Esophagus muscularis mucosa (tissue), 4 donors: ENCODE measurements around the gene CRY2. TPM values are rescaled to one million over a fixed set of nuclear protein-coding genes. Genes with fewer than 3 reads are reported as not detected.

Source experiments
- DNase-seq: peaks from one replicate; pipeline ENCODE4 v3.0.0-alpha.2; 2017; ENCODE audit errors: extremely low spot score
- H3K27ac ChIP-seq, 4 donors: fragments of 200-600 bp; sonication (generic); replicated peaks in 1 of 4; 1 replicate in 3 of 4; 2 replicates in 1 of 4; pipeline ENCODE4 v1.5.1; 2016 to 2019; ENCODE audit warnings: mild to moderate bottlenecking in 1 of 4
- H3K27me3 ChIP-seq, 4 donors: fragments of 200-600 bp; sonication (generic); one replicate each; pipeline versions ENCODE4 v1.5.1 to v1.6.0; 2016 to 2019
- H3K36me3 ChIP-seq, 4 donors: fragments of 200-600 bp; sonication (generic); one replicate each; pipeline ENCODE4 v1.5.1; 2016 to 2019
- H3K4me1 ChIP-seq, 4 donors: fragments of 200-600 bp; sonication (generic); one replicate each; pipeline ENCODE4 v1.5.1; 2016 to 2019
- H3K4me3 ChIP-seq, 4 donors: fragments of 200-600 bp; sonication (generic); 1 replicate in 2 of 4; 2 replicates in 2 of 4; pipeline ENCODE4 v1.5.1; 2016 to 2019; ENCODE audit warnings: mild to moderate bottlenecking in 4 of 4, moderate library complexity in 1 of 4
- H3K9me3 ChIP-seq, 4 donors: fragments of 200-600 bp; sonication (generic); 1 replicate in 3 of 4; 2 replicates in 1 of 4; pipeline ENCODE4 v1.5.1; 2016 to 2019
- EP300 ChIP-seq: sonication (generic); formaldehyde crosslinking; IDR thresholded peaks from one replicate; pipeline ENCODE4 v1.6.1; 2017; ENCODE audit warnings: antibody characterized with exemption
- POLR2A ChIP-seq: fragments of 450-650 bp; IDR thresholded peaks from one replicate; pipeline ENCODE4 v1.6.1; 2017; ENCODE audit warnings: antibody characterized with exemption, moderate library complexity, mild to moderate bottlenecking, low read depth
- POLR2AphosphoS5 ChIP-seq, 2 donors: sonication (generic); formaldehyde crosslinking; IDR thresholded peaks; one replicate each; pipeline ENCODE4 v1.6.1; 2017; ENCODE audit warnings: antibody characterized with exemption in 2 of 2
- WGBS: methylation state at CpG from one replicate; pipeline ENCODE4 v1.1.5; 2018; 5-methylcytosine and 5-hydroxymethylcytosine counted together
- intact Hi-C: fragments of 100-400 bp; cut with DNase I; formaldehyde crosslinking; loops from one replicate; pipeline ENCODE4 v1.15.1; 2023
- total RNA-seq, 4 donors: library from RNA; depleted of rRNA; stranded (reverse); fragments of >200 nt; gene quantifications; one replicate each; pipeline versions ENCODE4 v1.1.0 to v1.2.1, GENCODE V29; 2016
- TF ChIP-seq, protein P1 (sequence below), 3 experiments: fragments of 200-600 bp in 2 of 3; fragments of 450-650 bp in 1 of 3; sonication (generic) in 2 of 3; IDR thresholded peaks; one replicate each; pipeline ENCODE4 v1.5.1; 2017 to 2019; ENCODE audit warnings: antibody characterized with exemption in 3 of 3, mild to moderate bottlenecking in 2 of 3, moderate library complexity in 1 of 3

Gene CRY2
- total RNA-seq, 4 donors from 2014 or later, result 32.0 to 57.6 (median 49.7) TPM

DNA sequence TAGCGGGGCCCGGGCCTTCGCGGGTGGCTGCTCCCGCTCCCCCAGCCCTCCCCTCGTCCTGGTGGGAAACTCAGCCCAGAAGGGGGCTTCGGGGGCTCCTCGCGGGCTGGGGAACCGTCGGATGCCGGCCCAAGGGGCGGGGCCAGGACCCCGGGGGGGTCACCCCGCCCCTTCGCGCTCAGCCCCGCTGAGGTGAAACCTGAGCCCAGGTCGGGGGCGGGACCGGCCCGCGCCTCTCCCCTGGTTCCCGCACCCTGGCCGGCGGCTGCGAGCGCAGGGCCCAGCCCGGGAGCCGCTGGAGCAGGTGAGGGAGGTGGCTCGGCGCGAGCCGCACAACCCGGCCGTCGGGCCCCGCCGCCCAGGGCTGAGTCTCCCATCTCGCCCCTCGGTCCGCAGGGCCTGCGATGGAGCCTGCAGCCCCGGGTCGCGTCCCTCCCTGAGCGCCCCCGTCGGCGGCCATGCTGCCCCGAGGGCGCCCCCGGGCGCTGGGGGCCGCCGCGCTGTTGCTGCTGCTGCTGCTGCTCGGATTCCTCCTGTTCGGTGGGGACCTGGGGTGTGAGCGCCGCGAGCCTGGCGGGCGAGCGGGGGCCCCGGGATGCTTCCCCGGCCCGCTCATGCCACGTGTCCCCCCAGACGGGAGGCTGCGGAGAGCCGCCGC, 75.3 kb downstream of the CRY2 start, which contains the start of gene LARGE2:
LARGE2 (plus strand) TSS at position 232 of the 658 bp plus-strand sequence; CDS start at position 459, 227 bp downstream.
- peak within 1 kb of the TSS; percentile 42 to 53 (median 47) for H3K4me3 ChIP-seq
- no peaks in the 10 kb centered on the region for H3K9me3 ChIP-seq
- WGBS, result no CpG with 5 or more reads among the region's 73 CpGs
- H3K27ac ChIP-seq, result no peak within 1 kb of the TSS
- peaks cover 11 to 28% (median 26%) of the 10 kb centered on the region in 4 donors for H3K4me1 ChIP-seq
- DNase-seq, result no peak
- TF ChIP-seq EP300, result no peak
- TF ChIP-seq POLR2A, result no peak
- TF ChIP-seq POLR2AphosphoS5 (IDR thresholded peaks at IDR 0.05), result no peak
- TF ChIP-seq, protein P1, sequence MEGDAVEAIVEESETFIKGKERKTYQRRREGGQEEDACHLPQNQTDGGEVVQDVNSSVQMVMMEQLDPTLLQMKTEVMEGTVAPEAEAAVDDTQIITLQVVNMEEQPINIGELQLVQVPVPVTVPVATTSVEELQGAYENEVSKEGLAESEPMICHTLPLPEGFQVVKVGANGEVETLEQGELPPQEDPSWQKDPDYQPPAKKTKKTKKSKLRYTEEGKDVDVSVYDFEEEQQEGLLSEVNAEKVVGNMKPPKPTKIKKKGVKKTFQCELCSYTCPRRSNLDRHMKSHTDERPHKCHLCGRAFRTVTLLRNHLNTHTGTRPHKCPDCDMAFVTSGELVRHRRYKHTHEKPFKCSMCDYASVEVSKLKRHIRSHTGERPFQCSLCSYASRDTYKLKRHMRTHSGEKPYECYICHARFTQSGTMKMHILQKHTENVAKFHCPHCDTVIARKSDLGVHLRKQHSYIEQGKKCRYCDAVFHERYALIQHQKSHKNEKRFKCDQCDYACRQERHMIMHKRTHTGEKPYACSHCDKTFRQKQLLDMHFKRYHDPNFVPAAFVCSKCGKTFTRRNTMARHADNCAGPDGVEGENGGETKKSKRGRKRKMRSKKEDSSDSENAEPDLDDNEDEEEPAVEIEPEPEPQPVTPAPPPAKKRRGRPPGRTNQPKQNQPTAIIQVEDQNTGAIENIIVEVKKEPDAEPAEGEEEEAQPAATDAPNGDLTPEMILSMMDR (IDR thresholded peaks at IDR 0.05), result no peak
- intact Hi-C loops, result no loop called here
- H3K36me3 ChIP-seq, result no peaks in the 10 kb centered on the region
- H3K27me3 ChIP-seq, result peaks cover 0 to 62% (median 17%) of the 10 kb centered on the region in 4 donors

DNA sequence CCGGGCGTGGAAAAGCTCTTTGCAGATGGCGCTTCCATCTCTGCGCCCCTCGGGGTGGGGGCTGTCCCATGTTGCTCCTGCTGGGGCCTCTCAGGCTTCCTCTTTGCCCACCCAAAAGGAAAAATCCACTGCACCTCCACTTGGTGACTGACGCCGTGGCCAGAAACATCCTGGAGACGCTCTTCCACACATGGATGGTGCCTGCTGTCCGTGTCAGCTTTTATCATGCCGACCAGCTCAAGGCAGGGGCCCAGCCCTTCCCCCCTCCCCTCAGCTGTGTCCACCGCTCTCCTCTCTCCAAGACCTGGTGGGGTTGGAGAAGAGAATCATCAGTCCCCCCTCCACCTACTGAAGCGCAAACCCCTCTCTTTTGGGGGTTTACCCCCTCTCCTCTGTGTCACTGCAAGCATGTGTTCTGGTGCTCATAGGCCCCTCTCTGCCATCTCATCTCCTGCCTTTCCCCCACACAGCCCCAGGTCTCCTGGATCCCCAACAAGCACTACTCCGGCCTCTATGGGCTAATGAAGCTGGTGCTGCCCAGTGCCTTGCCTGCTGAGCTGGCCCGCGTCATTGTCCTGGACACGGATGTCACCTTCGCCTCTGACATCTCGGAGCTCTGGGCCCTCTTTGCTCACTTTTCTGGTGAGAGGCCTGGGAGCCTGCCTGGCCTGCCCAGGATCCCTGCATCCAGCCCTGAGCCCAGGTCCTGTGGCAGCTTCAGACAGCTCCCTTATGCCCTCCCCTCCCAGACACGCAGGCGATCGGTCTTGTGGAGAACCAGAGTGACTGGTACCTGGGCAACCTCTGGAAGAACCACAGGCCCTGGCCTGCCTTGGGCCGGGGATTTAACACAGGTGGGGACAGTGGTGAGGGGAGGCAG, 77.0 kb downstream of the CRY2 start:
- H3K4me3 ChIP-seq, result no peak overlapping the region
- H3K9me3 ChIP-seq, result no peaks in the 10 kb centered on the region
- TF ChIP-seq POLR2AphosphoS5 (IDR thresholded peaks at IDR 0.05) (no peak), POLR2A (no peak), EP300 (no peak)
- TF ChIP-seq, protein P1 (IDR thresholded peaks at IDR 0.05), result no peak
- peaks cover 11 to 21% (median 19%) of the 10 kb centered on the region in 4 donors for H3K4me1 ChIP-seq
- WGBS, result 89% methylated on average over 14 of the region's 22 CpGs
- no peak for DNase-seq
- intact Hi-C loops, result no loop called here
- peaks cover 0 to 62% (median 17%) of the 10 kb centered on the region in 4 donors for H3K27me3 ChIP-seq
- no peaks in the 10 kb centered on the region for H3K36me3 ChIP-seq
- H3K27ac ChIP-seq, result no peak overlapping the region

DNA sequence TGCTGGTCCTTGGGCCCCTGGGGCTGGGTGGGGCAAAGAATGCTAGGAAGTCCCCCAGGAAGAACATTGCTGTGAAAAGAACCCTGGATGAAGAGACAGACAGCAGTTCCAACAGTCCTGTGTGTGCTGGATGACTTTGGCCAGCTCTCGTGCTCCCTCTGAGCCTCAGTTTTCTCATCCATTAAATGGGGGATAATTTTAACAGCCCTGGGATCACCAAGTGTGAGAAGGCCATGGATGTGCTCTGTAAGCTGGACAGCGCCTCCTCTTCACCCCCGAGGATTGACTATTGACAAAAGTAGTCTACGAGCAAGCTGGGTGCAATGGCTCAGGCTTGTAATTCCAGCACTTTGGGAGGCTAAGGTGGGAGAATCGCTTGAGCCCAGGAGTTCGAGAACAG, 77.7 kb downstream of the CRY2 start:
- intact Hi-C loops, result no loop called here
- no peak overlapping the region for H3K27ac ChIP-seq
- TF ChIP-seq POLR2A (no peak), POLR2AphosphoS5 (IDR thresholded peaks at IDR 0.05) (no peak), EP300 (no peak)
- TF ChIP-seq, protein P1 (IDR thresholded peaks at IDR 0.05), result no peak
- no peak for DNase-seq
- H3K27me3 ChIP-seq, result peaks cover 0 to 62% (median 17%) of the 10 kb centered on the region in 4 donors
- peaks cover 0 to 4% (median 0%) of the 10 kb centered on the region in 4 donors for H3K36me3 ChIP-seq
- H3K4me3 ChIP-seq, result no peak overlapping the region
- H3K4me1 ChIP-seq, result peaks cover 11 to 20% (median 17%) of the 10 kb centered on the region in 4 donors
- H3K9me3 ChIP-seq, result no peaks in the 10 kb centered on the region
- WGBS, result 90% methylated on average over 4 of the region's 6 CpGs

DNA sequence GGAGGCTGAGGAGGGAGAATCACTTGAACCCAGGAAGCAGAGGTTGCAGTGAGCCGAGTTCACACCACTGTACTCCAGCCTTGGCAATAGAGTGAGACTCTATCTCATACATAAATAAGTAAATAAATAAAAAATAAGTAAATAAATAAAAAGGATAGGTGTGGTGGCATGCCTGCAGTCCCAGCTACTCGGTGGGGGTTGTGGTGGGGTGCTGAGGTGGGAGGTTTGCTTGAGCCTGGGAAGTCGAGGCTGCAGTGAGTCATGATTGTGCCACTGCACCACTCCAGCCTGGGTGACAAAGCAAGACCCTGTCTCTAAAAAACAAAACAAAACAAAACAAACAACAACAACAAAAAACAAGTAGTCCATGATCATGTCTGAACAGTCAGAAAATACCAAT, 78.3 kb downstream of the CRY2 start:
- TF ChIP-seq EP300 (no peak), POLR2A (no peak), POLR2AphosphoS5 (IDR thresholded peaks at IDR 0.05) (no peak)
- TF ChIP-seq, protein P1 (IDR thresholded peaks at IDR 0.05), result no peak
- 90% methylated on average over 3 of the region's 3 CpGs for WGBS
- H3K4me3 ChIP-seq, result no peak overlapping the region
- no peak overlapping the region for H3K27ac ChIP-seq
- no peak for DNase-seq
- no peaks in the 10 kb centered on the region for H3K9me3 ChIP-seq
- H3K36me3 ChIP-seq, result peaks cover 0 to 9% (median 0%) of the 10 kb centered on the region in 4 donors
- intact Hi-C loops, result no loop called here
- peaks cover 0 to 62% (median 17%) of the 10 kb centered on the region in 4 donors for H3K27me3 ChIP-seq
- H3K4me1 ChIP-seq, result peaks cover 14 to 26% (median 17%) of the 10 kb centered on the region in 4 donors
